BLaER1 (cell line): ENCODE results near the gene LUC7L3.
"Not testable (repeated sequence)": the region's sequence is repeated elsewhere in the genome, so short reads cannot be mapped to it uniquely, and the experiment has no call there.

Source experiments
- H3K27ac ChIP-seq: shearing (Covaris generic); formaldehyde crosslinking; 2 replicates; pipeline ENCODE4 v1.8.1; 2022
- H3K27me3 ChIP-seq: shearing (Covaris generic); formaldehyde crosslinking; 2 replicates; pipeline ENCODE4 v1.8.1; 2022
- H3K36me3 ChIP-seq: shearing (Covaris generic); formaldehyde crosslinking; 2 replicates; pipeline ENCODE4 v1.8.1; 2022
- H3K4me1 ChIP-seq: shearing (Covaris generic); formaldehyde crosslinking; 2 replicates; pipeline ENCODE4 v1.8.1; 2022
- H3K4me2 ChIP-seq: shearing (Covaris generic); formaldehyde crosslinking; 2 replicates; pipeline ENCODE4 v1.8.1; 2022
- H3K4me3 ChIP-seq: shearing (Covaris generic); formaldehyde crosslinking; 2 replicates; pipeline ENCODE4 v1.8.1; 2022
- H3K9ac ChIP-seq: shearing (Covaris generic); formaldehyde crosslinking; 2 replicates; pipeline ENCODE4 v1.8.1; 2022
- H3K9me3 ChIP-seq: shearing (Covaris generic); formaldehyde crosslinking; 2 replicates; pipeline ENCODE4 v1.8.1; 2022
- H4K20me1 ChIP-seq: shearing (Covaris generic); formaldehyde crosslinking; 2 replicates; pipeline ENCODE4 v1.8.1; 2022
- Cebpa-rat ChIP-seq: shearing (Covaris generic); IDR thresholded peaks from 2 replicates; pipeline ENCODE4 v1.8.1; 2022

The LUC7L3 gene

GRCh38 chr17:50798424-50799288 is 79.3 kb downstream of the LUC7L3 start:
- TF ChIP-seq Cebpa-rat: no peak
- no peak overlapping the region for H3K4me3 ChIP-seq
- no peaks in the 10 kb centered on the region for H3K9me3 ChIP-seq
- no peaks in the 10 kb centered on the region for H3K27me3 ChIP-seq
- peaks cover 8% of the 10 kb centered on the region for H3K4me1 ChIP-seq
- no peaks in the 10 kb centered on the region for H4K20me1 ChIP-seq
- H3K36me3 ChIP-seq: no peaks in the 10 kb centered on the region
- no peak overlapping the region for H3K27ac ChIP-seq
- H3K9ac ChIP-seq: no peak overlapping the region
- no peak overlapping the region for H3K4me2 ChIP-seq

GRCh38 chr17:50799582-50799981 is 80.2 kb downstream of the LUC7L3 start:
- TF ChIP-seq Cebpa-rat: no peak

GRCh38 chr17:50800196-50800700 is 80.8 kb downstream of the LUC7L3 start:
- H3K9ac ChIP-seq: no peak overlapping the region
- H3K4me1 ChIP-seq: peaks cover 8% of the 10 kb centered on the region
- no peaks in the 10 kb centered on the region for H4K20me1 ChIP-seq
- H3K4me2 ChIP-seq: no peak overlapping the region
- H3K36me3 ChIP-seq: no peaks in the 10 kb centered on the region
- TF ChIP-seq Cebpa-rat: no peak
- H3K27ac ChIP-seq: no peak overlapping the region
- H3K27me3 ChIP-seq: no peaks in the 10 kb centered on the region
- H3K9me3 ChIP-seq: no peaks in the 10 kb centered on the region
- no peak overlapping the region for H3K4me3 ChIP-seq

More at GRCh38 chr17:50799582-50799981, 80.2 kb downstream of the LUC7L3 start:
- no peaks in the 10 kb centered on the region for H3K27me3 ChIP-seq
- no peak overlapping the region for H3K4me3 ChIP-seq
- no peaks in the 10 kb centered on the region for H3K36me3 ChIP-seq
- no peak overlapping the region for H3K27ac ChIP-seq
- H3K9ac ChIP-seq: no peak overlapping the region
- H3K9me3 ChIP-seq: no peaks in the 10 kb centered on the region
- H4K20me1 ChIP-seq: no peaks in the 10 kb centered on the region
- H3K4me2 ChIP-seq: no peak overlapping the region
- peaks cover 8% of the 10 kb centered on the region for H3K4me1 ChIP-seq

GRCh38 chr17:50802609-50803571 is 83.5 kb downstream of the LUC7L3 start:
- peaks cover 8% of the 10 kb centered on the region for H3K4me1 ChIP-seq
- H4K20me1 ChIP-seq: no peaks in the 10 kb centered on the region

GRCh38 chr17:50803676-50804075 is 84.3 kb downstream of the LUC7L3 start:
- Histone ChIP-seq H3K9me3 (no peaks in the 10 kb centered on the region), H3K4me2 (no peak overlapping the region), H3K36me3 (no peaks in the 10 kb centered on the region), H3K4me1 (peaks cover 8% of the 10 kb centered on the region), H3K27ac (no peak overlapping the region), H4K20me1 (no peaks in the 10 kb centered on the region), H3K27me3 (no peaks in the 10 kb centered on the region), H3K9ac (no peak overlapping the region), H3K4me3 (no peak overlapping the region)
- no peak for TF ChIP-seq Cebpa-rat

More at GRCh38 chr17:50802609-50803571, 83.5 kb downstream of the LUC7L3 start:
- H3K27me3 ChIP-seq: no peaks in the 10 kb centered on the region
- no peak for TF ChIP-seq Cebpa-rat
- no peak overlapping the region for H3K4me3 ChIP-seq
- H3K27ac ChIP-seq: no peak overlapping the region
- no peak overlapping the region for H3K4me2 ChIP-seq
- no peaks in the 10 kb centered on the region for H3K9me3 ChIP-seq
- no peaks in the 10 kb centered on the region for H3K36me3 ChIP-seq
- H3K9ac ChIP-seq: no peak overlapping the region

- H3K9ac ChIP-seq, H3K4me1 ChIP-seq, H3K27ac ChIP-seq, H3K9me3 ChIP-seq, H3K27me3 ChIP-seq, H3K4me3 ChIP-seq, H3K36me3 ChIP-seq, H4K20me1 ChIP-seq, H3K4me2 ChIP-seq: not testable (repeated sequence)
Measured at GRCh38 chr17:50804749-50805475, 85.5 kb downstream of the LUC7L3 start.

GRCh38 chr17:50805486-50805885 is 86.1 kb downstream of the LUC7L3 start:
- H3K4me2 ChIP-seq: no peak overlapping the region
- no peaks in the 10 kb centered on the region for H3K27me3 ChIP-seq
- no peak overlapping the region for H3K27ac ChIP-seq
- H3K36me3 ChIP-seq: no peaks in the 10 kb centered on the region
- no peaks in the 10 kb centered on the region for H3K9me3 ChIP-seq
- H3K4me3 ChIP-seq: no peak overlapping the region
- TF ChIP-seq Cebpa-rat: no peak
- H4K20me1 ChIP-seq: no peaks in the 10 kb centered on the region
- H3K4me1 ChIP-seq: peaks cover 8% of the 10 kb centered on the region
- no peak overlapping the region for H3K9ac ChIP-seq
